Measurements from ENCODE around the gene VPS41.

Gene VPS41

DNA sequence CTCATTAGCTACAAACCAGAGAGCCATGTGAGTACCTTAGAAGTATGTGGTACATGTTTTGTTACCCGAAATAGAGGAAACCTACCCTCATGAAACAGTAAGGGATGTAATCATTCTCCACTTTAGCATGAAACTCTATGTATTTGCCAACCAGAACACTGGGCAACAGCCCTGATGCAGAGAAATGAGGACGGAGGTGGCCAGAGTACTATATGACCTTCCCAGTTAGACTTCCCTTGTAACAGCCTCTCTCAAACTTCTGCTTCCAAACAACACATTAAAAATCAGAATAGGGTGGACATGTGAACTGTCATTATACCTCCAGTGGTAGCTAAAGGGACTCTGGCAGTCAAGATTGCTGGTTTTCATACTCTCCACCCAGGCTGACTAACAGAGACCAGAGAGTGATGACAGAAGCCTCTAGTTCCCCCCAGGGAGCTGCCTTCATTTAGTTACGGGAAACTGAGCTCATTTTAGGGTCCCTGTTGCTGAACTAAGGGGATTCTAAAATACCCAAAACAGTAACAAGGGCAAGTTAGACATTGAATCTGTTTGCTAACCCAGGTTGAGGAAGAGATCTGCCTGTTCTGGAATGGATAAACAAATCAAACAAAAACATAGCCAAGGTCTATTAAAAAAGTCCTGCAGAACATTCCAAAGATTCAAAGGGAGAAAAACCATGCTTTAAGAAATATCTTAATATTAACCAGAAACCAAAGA, 83.1 kb downstream of the VPS41 start:
- TF ChIP-seq CTCF (conservative IDR thresholded peaks at IDR 0.05; ENCODE audit: low read length) (no peak), EZH2phosphoT487 (IDR thresholded peaks at IDR 0.05; ENCODE audit: borderline replicate concordance) (no peak)
- Histone ChIP-seq H3K9me2 (replicated peaks; ENCODE audit: low read depth, low read length) (no peaks in the 10 kb centered on the region), H3K79me2 (ENCODE audit: insufficient read depth, low read length) (no peaks in the 10 kb centered on the region), H4K20me1 (ENCODE audit: insufficient read depth, low read length, poor library complexity, severe bottlenecking) (no peaks in the 10 kb centered on the region), H3K4me2 (ENCODE audit: low read depth, low read length, poor library complexity, severe bottlenecking) (no peak overlapping the region), H3K36me3 (ENCODE audit: insufficient read depth, low read length) (peaks cover 5% of the 10 kb centered on the region; the same call in 1 of the 2 replicates), H3K9ac (ENCODE audit: low read depth, low read length, poor library complexity, severe bottlenecking) (no peak overlapping the region), H3K27me3 (ENCODE audit: insufficient read depth, low read length, poor library complexity, severe bottlenecking) (no peaks in the 10 kb centered on the region), H3K4me3 (ENCODE audit: low read length, poor library complexity, severe bottlenecking) (no peak overlapping the region), H3K9me3 (ENCODE audit: insufficient read depth, low read depth, low read length) (no peaks in the 10 kb centered on the region), H2AFZ (ENCODE audit: low read length) (no peak overlapping the region), H3K4me1 (ENCODE audit: insufficient read depth, low read length, poor library complexity, severe bottlenecking) (no peaks in the 10 kb centered on the region), H3F3A (ENCODE audit: low read depth) (no peaks in the 10 kb centered on the region)

- Histone ChIP-seq H3K36me3 (ENCODE audit: insufficient read depth, low read length) (peaks cover 5% of the 10 kb centered on the region; the same call in 1 of the 2 replicates), H3K4me2 (ENCODE audit: low read depth, low read length, poor library complexity, severe bottlenecking) (no peak overlapping the region), H3K9me3 (ENCODE audit: insufficient read depth, low read depth, low read length) (no peaks in the 10 kb centered on the region), H4K20me1 (ENCODE audit: insufficient read depth, low read length, poor library complexity, severe bottlenecking) (no peaks in the 10 kb centered on the region), H3K27me3 (ENCODE audit: insufficient read depth, low read length, poor library complexity, severe bottlenecking) (no peaks in the 10 kb centered on the region), H2AFZ (ENCODE audit: low read length) (no peak overlapping the region), H3K9ac (ENCODE audit: low read depth, low read length, poor library complexity, severe bottlenecking) (no peak overlapping the region), H3K79me2 (ENCODE audit: insufficient read depth, low read length) (no peaks in the 10 kb centered on the region), H3K9me2 (replicated peaks; ENCODE audit: low read depth, low read length) (no peaks in the 10 kb centered on the region), H3F3A (ENCODE audit: low read depth) (no peaks in the 10 kb centered on the region), H3K4me3 (ENCODE audit: low read length, poor library complexity, severe bottlenecking) (no peak overlapping the region), H3K4me1 (ENCODE audit: insufficient read depth, low read length, poor library complexity, severe bottlenecking) (no peaks in the 10 kb centered on the region)
- TF ChIP-seq CTCF (conservative IDR thresholded peaks at IDR 0.05; ENCODE audit: low read length) (no peak), EZH2phosphoT487 (IDR thresholded peaks at IDR 0.05; ENCODE audit: borderline replicate concordance) (no peak)
Measured at GRCh38 chr7:38824948-38825347, 84.0 kb downstream of the VPS41 start.

- Histone ChIP-seq H3K9me3 (ENCODE audit: insufficient read depth, low read depth, low read length) (no peaks in the 10 kb centered on the region), H3K4me3 (ENCODE audit: low read length, poor library complexity, severe bottlenecking) (no peak overlapping the region), H3K27me3 (ENCODE audit: insufficient read depth, low read length, poor library complexity, severe bottlenecking) (no peaks in the 10 kb centered on the region), H3F3A (ENCODE audit: low read depth) (no peaks in the 10 kb centered on the region), H3K79me2 (ENCODE audit: insufficient read depth, low read length) (no peaks in the 10 kb centered on the region), H4K20me1 (ENCODE audit: insufficient read depth, low read length, poor library complexity, severe bottlenecking) (no peaks in the 10 kb centered on the region), H2AFZ (ENCODE audit: low read length) (no peak overlapping the region), H3K4me1 (ENCODE audit: insufficient read depth, low read length, poor library complexity, severe bottlenecking) (no peaks in the 10 kb centered on the region), H3K4me2 (ENCODE audit: low read depth, low read length, poor library complexity, severe bottlenecking) (no peak overlapping the region), H3K36me3 (ENCODE audit: insufficient read depth, low read length) (no peaks in the 10 kb centered on the region; the same call in 1 of the 2 replicates), H3K9ac (ENCODE audit: low read depth, low read length, poor library complexity, severe bottlenecking) (no peak overlapping the region), H3K9me2 (replicated peaks; ENCODE audit: low read depth, low read length) (no peaks in the 10 kb centered on the region)
- TF ChIP-seq CTCF (conservative IDR thresholded peaks at IDR 0.05; ENCODE audit: low read length) (no peak), EZH2phosphoT487 (IDR thresholded peaks at IDR 0.05; ENCODE audit: borderline replicate concordance) (no peak)
Measured at GRCh38 chr7:38822549-38822948, 86.4 kb downstream of the VPS41 start.

All from Loucy (cell line).